Measurements from ENCODE around the gene KISS1.

Gene KISS1

DNA sequence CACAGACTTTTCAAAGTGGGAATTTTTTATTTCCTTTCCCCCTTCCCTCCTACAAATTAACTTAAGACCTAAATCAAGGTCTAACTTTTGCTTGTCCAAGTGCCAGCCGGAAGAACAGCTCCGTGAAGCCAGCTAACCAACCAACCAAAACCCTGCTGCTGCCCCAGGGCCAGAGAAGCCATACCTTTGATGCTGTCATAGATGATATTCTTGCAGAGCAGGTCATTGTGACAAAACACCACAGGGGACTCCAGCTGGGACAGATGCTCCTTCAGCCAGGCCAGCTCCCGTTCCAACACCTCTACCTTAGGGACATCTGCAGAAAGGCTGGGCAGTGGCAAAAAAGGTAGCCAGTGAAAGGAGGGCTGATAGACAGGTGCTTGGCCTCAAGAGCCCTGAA lies 55.2 kb downstream of the KISS1 start:
- no peak overlapping the region for H3K4me3 ChIP-seq (ENCODE audit: low read depth, low read length)
- TF ChIP-seq, protein P1, sequence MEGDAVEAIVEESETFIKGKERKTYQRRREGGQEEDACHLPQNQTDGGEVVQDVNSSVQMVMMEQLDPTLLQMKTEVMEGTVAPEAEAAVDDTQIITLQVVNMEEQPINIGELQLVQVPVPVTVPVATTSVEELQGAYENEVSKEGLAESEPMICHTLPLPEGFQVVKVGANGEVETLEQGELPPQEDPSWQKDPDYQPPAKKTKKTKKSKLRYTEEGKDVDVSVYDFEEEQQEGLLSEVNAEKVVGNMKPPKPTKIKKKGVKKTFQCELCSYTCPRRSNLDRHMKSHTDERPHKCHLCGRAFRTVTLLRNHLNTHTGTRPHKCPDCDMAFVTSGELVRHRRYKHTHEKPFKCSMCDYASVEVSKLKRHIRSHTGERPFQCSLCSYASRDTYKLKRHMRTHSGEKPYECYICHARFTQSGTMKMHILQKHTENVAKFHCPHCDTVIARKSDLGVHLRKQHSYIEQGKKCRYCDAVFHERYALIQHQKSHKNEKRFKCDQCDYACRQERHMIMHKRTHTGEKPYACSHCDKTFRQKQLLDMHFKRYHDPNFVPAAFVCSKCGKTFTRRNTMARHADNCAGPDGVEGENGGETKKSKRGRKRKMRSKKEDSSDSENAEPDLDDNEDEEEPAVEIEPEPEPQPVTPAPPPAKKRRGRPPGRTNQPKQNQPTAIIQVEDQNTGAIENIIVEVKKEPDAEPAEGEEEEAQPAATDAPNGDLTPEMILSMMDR (IDR thresholded peaks at IDR 0.05; ENCODE audit: low read depth, low read length, missing control alignments), result no peak
- DNase-seq (ENCODE audit: low read depth), result no peak
